Testis (tissue), 2 donors: Measurements from ENCODE around the gene CCDC102A.

Experiments used
- CTCF ChIP-seq, 3 experiments: fragments of 450-650 bp in 2 of 3; fragments of 200-600 bp in 1 of 3; sonication (generic) in 1 of 3; IDR thresholded peaks; one replicate each; pipeline ENCODE4 v1.5.1; 2016 to 2019; ENCODE audit warnings: antibody characterized with exemption in 3 of 3, mild to moderate bottlenecking in 2 of 3, moderate library complexity in 1 of 3
- POLR2A ChIP-seq: fragments of 450-650 bp; IDR thresholded peaks from one replicate; pipeline ENCODE4 v1.6.1; 2017; ENCODE audit warnings: antibody characterized with exemption, mild to moderate bottlenecking, moderate library complexity

GRCh38 chr16:57537194-57537505, 779 bp upstream of the CCDC102A start:
- no peak for TF ChIP-seq CTCF (IDR thresholded peaks at IDR 0.05)
- TF ChIP-seq POLR2A: no peak
